ENCODE measurements around the gene KAZALD1.

The KAZALD1 gene

GRCh38 chr10:101097881-101098280 is 36.1 kb downstream of the KAZALD1 start:
- Histone ChIP-seq H3K4me2 (ENCODE audit: low read length, poor library complexity, severe bottlenecking) (no peak overlapping the region), H3K4ac (ENCODE audit: low read depth in 1 of 2, low read length in 2 of 2) (no peak overlapping the region), H3K27ac (ENCODE audit: low read length, poor library complexity, severe bottlenecking) (no peak overlapping the region), H3K36me3 (ENCODE audit: control insufficient read depth in 1 of 2, insufficient read depth in 2 of 2, low read depth in 1 of 2, low read length in 2 of 2) (no peaks in the 10 kb centered on the region), H3K27me3 (ENCODE audit: control insufficient read depth in 1 of 2, insufficient read depth in 1 of 2, low read length in 2 of 2) (peaks cover 70 to 94% of the 10 kb centered on the region in 2 experiments), H2BK120ac (ENCODE audit: low read depth, low read length) (no peak overlapping the region), H4K8ac (ENCODE audit: low read length) (no peak overlapping the region), H2AFZ (ENCODE audit: low read depth, low read length) (no peak overlapping the region), H4K91ac (ENCODE audit: low read length) (no peak overlapping the region), H3K9me3 (ENCODE audit: control insufficient read depth, low read length) (no peaks in the 10 kb centered on the region), H3K23ac (ENCODE audit: low read length in 2 of 2) (no peak overlapping the region), H3K79me1 (replicated peaks; ENCODE audit: low read length, poor library complexity, severe bottlenecking) (no peaks in the 10 kb centered on the region), H3K4me1 (ENCODE audit: control insufficient read depth, insufficient read depth, low read depth, low read length) (no peaks in the 10 kb centered on the region), H3K14ac (ENCODE audit: low read length in 2 of 2) (no peak overlapping the region), H3K4me3 (ENCODE audit: insufficient read depth in 1 of 2, low read depth in 1 of 2, low read length in 2 of 2) (no peak overlapping the region), H2BK5ac (ENCODE audit: low read depth, low read length, poor library complexity, severe bottlenecking) (no peak overlapping the region), H3K18ac (ENCODE audit: low read depth in 1 of 2, low read length in 2 of 2) (no peak overlapping the region), H2BK15ac (ENCODE audit: low read depth, poor library complexity, severe bottlenecking) (no peak overlapping the region), H3K9ac (ENCODE audit: low read length) (no peak overlapping the region), H2AK5ac (ENCODE audit: low read length, severe bottlenecking) (no peak overlapping the region), H2BK12ac (ENCODE audit: low read length in 2 of 2) (no peak overlapping the region)
- WGBS: 18% methylated on average over 4 of the region's 4 CpGs
- DNase-seq: no peak

GRCh38 chr10:101099901-101100300 is 38.1 kb downstream of the KAZALD1 start:
- no peak overlapping the region for H4K8ac ChIP-seq (ENCODE audit: low read length)
- H3K4ac ChIP-seq (ENCODE audit: low read depth in 1 of 2, low read length in 2 of 2): no peak overlapping the region
- DNase-seq: no peak
- H3K4me3 ChIP-seq (ENCODE audit: insufficient read depth in 1 of 2, low read depth in 1 of 2, low read length in 2 of 2): no peak overlapping the region
- no peaks in the 10 kb centered on the region for H3K9me3 ChIP-seq (ENCODE audit: control insufficient read depth, low read length)
- no peaks in the 10 kb centered on the region for H3K79me1 ChIP-seq (replicated peaks; ENCODE audit: low read length, poor library complexity, severe bottlenecking)
- 66% methylated on average over 6 of the region's 6 CpGs for WGBS
- no peak overlapping the region for H2AK5ac ChIP-seq (ENCODE audit: low read length, severe bottlenecking)
- H3K9ac ChIP-seq (ENCODE audit: low read length): no peak overlapping the region
- no peak overlapping the region for H2BK12ac ChIP-seq (ENCODE audit: low read length in 2 of 2)
- no peak overlapping the region for H2BK5ac ChIP-seq (ENCODE audit: low read depth, low read length, poor library complexity, severe bottlenecking)
- no peak overlapping the region for H3K18ac ChIP-seq (ENCODE audit: low read depth in 1 of 2, low read length in 2 of 2)
- peaks cover 63 to 94% of the 10 kb centered on the region in 2 experiments for H3K27me3 ChIP-seq (ENCODE audit: control insufficient read depth in 1 of 2, insufficient read depth in 1 of 2, low read length in 2 of 2)
- no peak overlapping the region for H3K14ac ChIP-seq (ENCODE audit: low read length in 2 of 2)
- no peak overlapping the region for H3K27ac ChIP-seq (ENCODE audit: low read length, poor library complexity, severe bottlenecking)
- no peaks in the 10 kb centered on the region for H3K4me1 ChIP-seq (ENCODE audit: control insufficient read depth, insufficient read depth, low read depth, low read length)
- H2BK15ac ChIP-seq (ENCODE audit: low read depth, poor library complexity, severe bottlenecking): no peak overlapping the region
- no peak overlapping the region for H3K4me2 ChIP-seq (ENCODE audit: low read length, poor library complexity, severe bottlenecking)
- no peaks in the 10 kb centered on the region for H3K36me3 ChIP-seq (ENCODE audit: control insufficient read depth in 1 of 2, insufficient read depth in 2 of 2, low read depth in 1 of 2, low read length in 2 of 2)
- H3K23ac ChIP-seq (ENCODE audit: low read length in 2 of 2): no peak overlapping the region
- no peak overlapping the region for H2AFZ ChIP-seq (ENCODE audit: low read depth, low read length)
- no peak overlapping the region for H4K91ac ChIP-seq (ENCODE audit: low read length)
- no peak overlapping the region for H2BK120ac ChIP-seq (ENCODE audit: low read depth, low read length)

GRCh38 chr10:101101372-101101881 is 39.6 kb downstream of the KAZALD1 start:
- no peak for DNase-seq
- Histone ChIP-seq H2BK12ac (ENCODE audit: low read length in 2 of 2) (no peak overlapping the region), H3K4me3 (ENCODE audit: insufficient read depth in 1 of 2, low read depth in 1 of 2, low read length in 2 of 2) (no peak overlapping the region), H3K4me2 (ENCODE audit: low read length, poor library complexity, severe bottlenecking) (no peak overlapping the region), H2BK15ac (ENCODE audit: low read depth, poor library complexity, severe bottlenecking) (no peak overlapping the region), H3K27ac (ENCODE audit: low read length, poor library complexity, severe bottlenecking) (no peak overlapping the region), H3K9ac (ENCODE audit: low read length) (no peak overlapping the region), H2AK5ac (ENCODE audit: low read length, severe bottlenecking) (no peak overlapping the region), H3K79me1 (replicated peaks; ENCODE audit: low read length, poor library complexity, severe bottlenecking) (no peaks in the 10 kb centered on the region), H3K4me1 (ENCODE audit: control insufficient read depth, insufficient read depth, low read depth, low read length) (no peaks in the 10 kb centered on the region), H2AFZ (ENCODE audit: low read depth, low read length) (no peak overlapping the region), H3K27me3 (ENCODE audit: control insufficient read depth in 1 of 2, insufficient read depth in 1 of 2, low read length in 2 of 2) (peaks cover 58 to 92% of the 10 kb centered on the region in 2 experiments), H2BK5ac (ENCODE audit: low read depth, low read length, poor library complexity, severe bottlenecking) (no peak overlapping the region), H2BK120ac (ENCODE audit: low read depth, low read length) (no peak overlapping the region), H3K9me3 (ENCODE audit: control insufficient read depth, low read length) (no peaks in the 10 kb centered on the region), H3K36me3 (ENCODE audit: control insufficient read depth in 1 of 2, insufficient read depth in 2 of 2, low read depth in 1 of 2, low read length in 2 of 2) (no peaks in the 10 kb centered on the region), H3K18ac (ENCODE audit: low read depth in 1 of 2, low read length in 2 of 2) (no peak overlapping the region), H3K14ac (ENCODE audit: low read length in 2 of 2) (no peak overlapping the region), H3K23ac (ENCODE audit: low read length in 2 of 2) (no peak overlapping the region), H4K8ac (ENCODE audit: low read length) (no peak overlapping the region), H4K91ac (ENCODE audit: low read length) (no peak overlapping the region), H3K4ac (ENCODE audit: low read depth in 1 of 2, low read length in 2 of 2) (no peak overlapping the region)
- WGBS: 72% methylated on average over 4 of the region's 4 CpGs

- Histone ChIP-seq H2BK12ac (ENCODE audit: low read length in 2 of 2) (no peak overlapping the region), H3K4ac (ENCODE audit: low read depth in 1 of 2, low read length in 2 of 2) (no peak overlapping the region), H3K18ac (ENCODE audit: low read depth in 1 of 2, low read length in 2 of 2) (no peak overlapping the region), H4K8ac (ENCODE audit: low read length) (no peak overlapping the region), H2BK120ac (ENCODE audit: low read depth, low read length) (no peak overlapping the region), H3K36me3 (ENCODE audit: control insufficient read depth in 1 of 2, insufficient read depth in 2 of 2, low read depth in 1 of 2, low read length in 2 of 2) (no peaks in the 10 kb centered on the region), H3K27ac (ENCODE audit: low read length, poor library complexity, severe bottlenecking) (no peak overlapping the region), H2BK15ac (ENCODE audit: low read depth, poor library complexity, severe bottlenecking) (no peak overlapping the region), H2AK5ac (ENCODE audit: low read length, severe bottlenecking) (no peak overlapping the region), H3K23ac (ENCODE audit: low read length in 2 of 2) (no peak overlapping the region), H3K4me3 (ENCODE audit: insufficient read depth in 1 of 2, low read depth in 1 of 2, low read length in 2 of 2) (no peak overlapping the region), H3K9ac (ENCODE audit: low read length) (no peak overlapping the region), H2BK5ac (ENCODE audit: low read depth, low read length, poor library complexity, severe bottlenecking) (no peak overlapping the region), H3K79me1 (replicated peaks; ENCODE audit: low read length, poor library complexity, severe bottlenecking) (no peaks in the 10 kb centered on the region), H2AFZ (ENCODE audit: low read depth, low read length) (no peak overlapping the region), H3K4me1 (ENCODE audit: control insufficient read depth, insufficient read depth, low read depth, low read length) (peaks cover under 1% of the 10 kb centered on the region), H3K9me3 (ENCODE audit: control insufficient read depth, low read length) (no peaks in the 10 kb centered on the region), H3K14ac (ENCODE audit: low read length in 2 of 2) (no peak overlapping the region), H3K27me3 (ENCODE audit: control insufficient read depth in 1 of 2, insufficient read depth in 1 of 2, low read length in 2 of 2) (peaks cover 66 to 93% of the 10 kb centered on the region in 2 experiments), H4K91ac (ENCODE audit: low read length) (no peak overlapping the region), H3K4me2 (ENCODE audit: low read length, poor library complexity, severe bottlenecking) (no peak overlapping the region)
- no peak for DNase-seq
- WGBS: 80% methylated on average over 2 of the region's 2 CpGs
Measured at GRCh38 chr10:101103430-101103829, 41.6 kb downstream of the KAZALD1 start.

Measured in mesenchymal stem cell (in vitro differentiated cells and primary cell).